SU-DHL-6 (cell line): ENCODE results near the gene GCNA.

Experiments used
- H2AFZ ChIP-seq: fragments of 200-600 bp; sonication (generic); 2 replicates; pipeline ENCODE4 v1.6.1; 2014; ENCODE audit warnings: low read depth, mild to moderate bottlenecking, moderate library complexity, mixed read lengths, antibody characterized with exemption, low read length; ENCODE audit not compliant: severe bottlenecking
- H3F3A ChIP-seq: fragments of 200-600 bp; shearing (Covaris generic); 2 replicates; pipeline ENCODE4 v1.6.0; 2016; ENCODE audit warnings: antibody characterized with exemption, mild to moderate bottlenecking; ENCODE audit not compliant: insufficient read depth
- H3K27ac ChIP-seq: fragments of 200-600 bp; sonication (generic); 2 replicates; pipeline ENCODE4 v1.5.1; 2016; ENCODE audit warnings: low read depth, mild to moderate bottlenecking, low read length, moderate library complexity, mixed read lengths
- H3K27me3 ChIP-seq: fragments of 200-600 bp; sonication (generic), shearing (Covaris generic); 2 replicates; pipeline ENCODE4 v1.6.0; 2014; ENCODE audit warnings: mild to moderate bottlenecking, low read length
- H3K36me3 ChIP-seq: fragments of 200-600 bp; sonication (generic); 2 replicates; pipeline ENCODE4 v1.6.1; 2014; ENCODE audit warnings: mild to moderate bottlenecking, low read length, mixed read lengths
- H3K4me2 ChIP-seq: fragments of 300-600, 200-600 bp; shearing (Covaris generic), sonication (generic); 2 replicates; pipeline ENCODE4 v1.6.0; 2014; ENCODE audit warnings: low read length, low read depth, mild to moderate bottlenecking; ENCODE audit not compliant: poor library complexity, severe bottlenecking
- H3K4me3 ChIP-seq: fragments of 200-600 bp; sonication (generic); 2 replicates; pipeline ENCODE4 v1.5.1; 2014; ENCODE audit warnings: antibody characterized with exemption, low read length, mild to moderate bottlenecking, mixed read lengths; ENCODE audit not compliant: insufficient read depth, poor library complexity, severe bottlenecking
- H3K79me2 ChIP-seq: fragments of 200-600 bp; sonication (generic); 2 replicates; pipeline ENCODE4 v1.6.1; 2014; ENCODE audit warnings: mild to moderate bottlenecking, low read length, moderate library complexity; ENCODE audit not compliant: insufficient read depth
- H3K9ac ChIP-seq: fragments of 200-600 bp; sonication (generic); 2 replicates; pipeline ENCODE4 v1.7.0; 2014; ENCODE audit warnings: mild to moderate bottlenecking, low read length
- H3K9me2 ChIP-seq: fragments of 200-600 bp; sonication (generic); replicated peaks from 2 replicates; pipeline ENCODE4 v1.6.1; 2014; ENCODE audit warnings: low read length; ENCODE audit not compliant: insufficient read depth
- H3K9me3 ChIP-seq: fragments of 200-600 bp; sonication (generic); 2 replicates; pipeline ENCODE4 v1.6.1; 2014; ENCODE audit warnings: low read length, mixed read lengths; ENCODE audit not compliant: insufficient read depth
- H4K20me1 ChIP-seq: fragments of 200-600 bp; sonication (generic); 2 replicates; pipeline ENCODE4 v1.6.1; 2014; ENCODE audit warnings: low read depth, mild to moderate bottlenecking, antibody characterized with exemption, low read length, moderate library complexity, mixed read lengths
- CTCF ChIP-seq: fragments of 200-600 bp; sonication (generic); IDR thresholded peaks from one replicate; pipeline ENCODE4 v1.5.1; 2017; ENCODE audit warnings: antibody characterized with exemption, mild to moderate bottlenecking, low read length, moderate library complexity; ENCODE audit not compliant: insufficient read depth, poor library complexity, severe bottlenecking
- EZH2phosphoT487 ChIP-seq: fragments of 200-600 bp; sonication (generic), shearing (Covaris generic); conservative IDR thresholded peaks from 2 replicates; pipeline ENCODE4 v1.6.1; 2018; ENCODE audit warnings: mild to moderate bottlenecking, antibody characterized with exemption, low read length, moderate library complexity, mixed read lengths

GCNA gene

GRCh38 chrX:71625471-71625870 is 47.2 kb downstream of the GCNA start:
- Histone ChIP-seq H3K27ac (no peak overlapping the region), H3K9me3 (no peaks in the 10 kb centered on the region), H3K79me2 (no peaks in the 10 kb centered on the region), H3K27me3 (no peaks in the 10 kb centered on the region), H3K9me2 (no peaks in the 10 kb centered on the region), H3K9ac (no peak overlapping the region), H3K36me3 (no peaks in the 10 kb centered on the region), H3K4me3 (no peak overlapping the region), H3F3A (no peaks in the 10 kb centered on the region), H2AFZ (no peak overlapping the region), H3K4me2 (no peak overlapping the region), H4K20me1 (no peaks in the 10 kb centered on the region)
- TF ChIP-seq EZH2phosphoT487 (no peak), CTCF (no peak)

- Histone ChIP-seq H3K27ac (no peak overlapping the region), H2AFZ (no peak overlapping the region)
- TF ChIP-seq EZH2phosphoT487: no peak
Measured at GRCh38 chrX:71626576-71626975, 48.3 kb downstream of the GCNA start.

GRCh38 chrX:71627588-71628404 is 49.6 kb downstream of the GCNA start:
- Histone ChIP-seq H3K9me3 (no peaks in the 10 kb centered on the region), H3K27me3 (no peaks in the 10 kb centered on the region), H3K9me2 (no peaks in the 10 kb centered on the region), H3K36me3 (no peaks in the 10 kb centered on the region), H2AFZ (no peak overlapping the region), H3K4me2 (no peak overlapping the region), H3K9ac (no peak overlapping the region), H3K27ac (no peak overlapping the region), H4K20me1 (no peaks in the 10 kb centered on the region), H3K79me2 (no peaks in the 10 kb centered on the region), H3K4me3 (no peak overlapping the region), H3F3A (no peaks in the 10 kb centered on the region)
- TF ChIP-seq CTCF: no peak
- no peak for TF ChIP-seq EZH2phosphoT487

More at GRCh38 chrX:71626576-71626975, 48.3 kb downstream of the GCNA start:
- Histone ChIP-seq H3K4me3 (no peak overlapping the region), H3K4me2 (no peak overlapping the region), H3K9me2 (no peaks in the 10 kb centered on the region), H3K36me3 (no peaks in the 10 kb centered on the region), H4K20me1 (no peaks in the 10 kb centered on the region), H3F3A (no peaks in the 10 kb centered on the region), H3K9me3 (no peaks in the 10 kb centered on the region), H3K79me2 (no peaks in the 10 kb centered on the region), H3K9ac (no peak overlapping the region), H3K27me3 (no peaks in the 10 kb centered on the region)

GRCh38 chrX:71629467-71629866 is 51.2 kb downstream of the GCNA start:
- H3K9me2 ChIP-seq: no peaks in the 10 kb centered on the region
- no peak overlapping the region for H3K27ac ChIP-seq
- H3K4me3 ChIP-seq: no peak overlapping the region
- no peaks in the 10 kb centered on the region for H3K36me3 ChIP-seq
- H3K27me3 ChIP-seq: no peaks in the 10 kb centered on the region
- no peak overlapping the region for H3K4me2 ChIP-seq
- H4K20me1 ChIP-seq: no peaks in the 10 kb centered on the region
- TF ChIP-seq CTCF (no peak), EZH2phosphoT487 (no peak)
- H3K79me2 ChIP-seq: no peaks in the 10 kb centered on the region
- H3K9ac ChIP-seq: no peak overlapping the region
- H3K9me3 ChIP-seq: no peaks in the 10 kb centered on the region
- H3F3A ChIP-seq: no peaks in the 10 kb centered on the region
- H2AFZ ChIP-seq: no peak overlapping the region
